IMR-90 (cell line): ENCODE measurements around the gene TRHDE.

Experiments
- CTCF ChIP-seq: conservative IDR thresholded peaks from 2 replicates; pipeline ENCODE4 v1.5.1; 2012; ENCODE audit warnings: mild to moderate bottlenecking, low read depth, low read length, improper control_type of control experiment
- SMC3 ChIP-seq: fragments of 150-350 bp; IDR thresholded peaks from 2 replicates; pipeline ENCODE4 v1.6.1; 2016; ENCODE audit warnings: low read depth, mild to moderate bottlenecking, antibody characterized with exemption, low read length, moderate library complexity

GRCh38 chr12:72510772-72511171 is 238.6 kb downstream of the TRHDE start:
- no peak for TF ChIP-seq CTCF
- TF ChIP-seq SMC3: no peak
